Osteoblast (primary cell): ENCODE measurements around the gene MRPL22. TPM values are rescaled to one million over a fixed set of nuclear protein-coding genes. Genes with fewer than 3 reads are reported as not detected.
A peak's percentile ranks its signal among the peaks of the same experiment; 100 is the strongest.
"Not testable (repeated sequence)": the region's sequence is repeated elsewhere in the genome, so short reads cannot be mapped to it uniquely, and the experiment has no call there.

Experiments used
- DNase-seq: peaks from one replicate; pipeline ENCODE4 v3.0.0; 2011; ENCODE audit warnings: low spot score, mixed read lengths; ENCODE audit not compliant: insufficient read length; ENCODE audit errors: missing footprints
- H2AFZ ChIP-seq: 2 replicates; pipeline ENCODE4 v1.6.0; 2011; ENCODE audit warnings: mild to moderate bottlenecking, low read length
- H3K27ac ChIP-seq: 2 replicates; pipeline ENCODE4 v1.5.1; 2011; ENCODE audit warnings: mild to moderate bottlenecking, low read depth, low read length, moderate library complexity
- H3K27me3 ChIP-seq: 2 replicates; pipeline ENCODE4 v1.6.0; 2012; ENCODE audit warnings: mild to moderate bottlenecking, control low read depth, inconsistent platforms, low read length, moderate library complexity; ENCODE audit not compliant: insufficient read depth
- H3K36me3 ChIP-seq: 2 replicates; pipeline ENCODE4 v1.5.1; 2011; ENCODE audit warnings: mild to moderate bottlenecking, low read length, control low read depth, moderate library complexity; ENCODE audit not compliant: insufficient read depth
- H3K4me1 ChIP-seq: 2 replicates; pipeline ENCODE4 v1.5.1; 2011; ENCODE audit warnings: mild to moderate bottlenecking, low read length, control low read depth, moderate library complexity; ENCODE audit not compliant: insufficient read depth
- H3K4me2 ChIP-seq: 2 replicates; pipeline ENCODE4 v1.6.0; 2011; ENCODE audit warnings: mild to moderate bottlenecking, low read length; ENCODE audit not compliant: insufficient read depth
- H3K4me3 ChIP-seq: fragments of 200-600 bp; sonication (generic); 3 replicates; pipeline ENCODE4 v1.5.1; 2012; ENCODE audit warnings: mild to moderate bottlenecking, low read length, inconsistent platforms; ENCODE audit not compliant: insufficient read depth
- H3K79me2 ChIP-seq: 2 replicates; pipeline ENCODE4 v1.6.0; 2012; ENCODE audit warnings: mild to moderate bottlenecking, low read length, control low read depth, inconsistent platforms; ENCODE audit not compliant: insufficient read depth
- H3K9me3 ChIP-seq: 2 replicates; pipeline ENCODE4 v1.5.1; 2011; ENCODE audit warnings: low read depth, low read length, control low read depth
- H4K20me1 ChIP-seq: 2 replicates; pipeline ENCODE4 v1.6.0; 2012; ENCODE audit warnings: mild to moderate bottlenecking, low read length, control low read depth; ENCODE audit not compliant: insufficient read depth
- CTCF ChIP-seq: IDR thresholded peaks from 2 replicates; pipeline ENCODE4 v1.5.1; 2011; ENCODE audit warnings: mild to moderate bottlenecking, low read depth, low read length, moderate library complexity; ENCODE audit errors: extremely low read depth
- total RNA-seq: library from RNA; depleted of rRNA; stranded (reverse); fragments of >200 nt; gene quantifications from 2 replicates; pipeline ENCODE4 v1.2.3, GENCODE V29; 2012

MRPL22 gene
- total RNA-seq, 1 donor: 17.4 TPM

- H3K4me2 ChIP-seq: no peak overlapping the region
- no peak overlapping the region for H3K4me3 ChIP-seq
- peaks cover 8% of the 10 kb centered on the region for H3K79me2 ChIP-seq
- H3K36me3 ChIP-seq: peaks cover 9% of the 10 kb centered on the region
- TF ChIP-seq CTCF: no peak
- peaks cover 15% of the 10 kb centered on the region for H4K20me1 ChIP-seq
- no peaks in the 10 kb centered on the region for H3K27me3 ChIP-seq
- H3K27ac ChIP-seq: no peak overlapping the region
- H3K9me3 ChIP-seq: no peaks in the 10 kb centered on the region
- no peak overlapping the region for H2AFZ ChIP-seq
- DNase-seq: no peak
- H3K4me1 ChIP-seq: no peaks in the 10 kb centered on the region
These were observed 28.1 kb downstream of the MRPL22 start for GRCh38 chr5:154968953-154969352.

GRCh38 chr5:154970759-154971158, 29.9 kb downstream of the MRPL22 start:
- DNase-seq: no peak
- Histone ChIP-seq H3K4me2 (no peak overlapping the region), H3K27ac (no peak overlapping the region)

GRCh38 chr5:154971501-154971900, 30.6 kb downstream of the MRPL22 start:
- Histone ChIP-seq H4K20me1 (peaks cover 7% of the 10 kb centered on the region), H3K27me3 (no peaks in the 10 kb centered on the region), H3K4me3 (no peak overlapping the region), H3K36me3 (peaks cover 9% of the 10 kb centered on the region), H3K4me2 (no peak overlapping the region), H3K79me2 (no peaks in the 10 kb centered on the region), H3K9me3 (no peaks in the 10 kb centered on the region), H2AFZ (no peak overlapping the region), H3K27ac (no peak overlapping the region), H3K4me1 (no peaks in the 10 kb centered on the region)
- TF ChIP-seq CTCF: no peak
- DNase-seq: no peak

More at GRCh38 chr5:154970759-154971158, 29.9 kb downstream of the MRPL22 start:
- Histone ChIP-seq H4K20me1 (peaks cover 7% of the 10 kb centered on the region), H3K4me3 (no peak overlapping the region), H3K4me1 (no peaks in the 10 kb centered on the region), H2AFZ (no peak overlapping the region), H3K27me3 (no peaks in the 10 kb centered on the region), H3K36me3 (peaks cover 9% of the 10 kb centered on the region), H3K79me2 (no peaks in the 10 kb centered on the region), H3K9me3 (no peaks in the 10 kb centered on the region)
- TF ChIP-seq CTCF: no peak

- H3K9me3 ChIP-seq: no peaks in the 10 kb centered on the region
- H3K79me2 ChIP-seq: no peaks in the 10 kb centered on the region
- no peak for DNase-seq
- peaks cover 9% of the 10 kb centered on the region for H3K36me3 ChIP-seq
- no peaks in the 10 kb centered on the region for H3K27me3 ChIP-seq
- H4K20me1 ChIP-seq: peaks cover 5% of the 10 kb centered on the region
- TF ChIP-seq CTCF: peak; percentile 77
- no peak overlapping the region for H3K4me3 ChIP-seq
- no peak overlapping the region for H3K27ac ChIP-seq
- no peaks in the 10 kb centered on the region for H3K4me1 ChIP-seq
- no peak overlapping the region for H3K4me2 ChIP-seq
- no peak overlapping the region for H2AFZ ChIP-seq
These were observed 31.7 kb downstream of the MRPL22 start for GRCh38 chr5:154972476-154973080.

GRCh38 chr5:154976082-154976481, 35.2 kb downstream of the MRPL22 start:
- not testable (repeated sequence) for DNase-seq, H2AFZ ChIP-seq, H3K9me3 ChIP-seq, H3K4me3 ChIP-seq, H3K36me3 ChIP-seq, H3K4me1 ChIP-seq, H3K27ac ChIP-seq, H3K79me2 ChIP-seq, H3K27me3 ChIP-seq, H4K20me1 ChIP-seq, H3K4me2 ChIP-seq
